OCI-LY3 (cell line): ENCODE results near the gene CD3E.

Experiments
- H2AFZ ChIP-seq: fragments of 200-600, 300-600 bp; shearing (Covaris generic); 2 replicates; pipeline ENCODE4 v1.6.0; 2014; ENCODE audit warnings: antibody characterized with exemption, low read depth, low read length
- H3K27ac ChIP-seq: fragments of 200-600, 300-600 bp; sonication (generic); 2 replicates; pipeline ENCODE4 v1.5.1; 2014; ENCODE audit warnings: mild to moderate bottlenecking, low read length, moderate library complexity, mixed read lengths
- H3K27me3 ChIP-seq: fragments of 200-600, 300-600 bp; sonication (generic); 2 replicates; pipeline ENCODE4 v1.6.1; 2014; ENCODE audit warnings: low read depth, low read length, mixed read lengths
- H3K36me3 ChIP-seq: fragments of 200-600, 300-600 bp; sonication (generic); replicated peaks from 2 replicates; pipeline ENCODE3; 2014; ENCODE audit warnings: low read depth, low read length, mixed read lengths
- H3K4me1 ChIP-seq: fragments of 300-600, 200-600 bp; sonication (generic); 2 replicates; pipeline ENCODE4 v1.6.1; 2014; ENCODE audit warnings: low read length, mixed read lengths
- H3K4me2 ChIP-seq: fragments of 200-600, 300-600 bp; sonication (generic); 2 replicates; pipeline ENCODE4 v1.6.1; 2014; ENCODE audit warnings: low read length, mixed read lengths
- H3K4me3 ChIP-seq: fragments of 300-600, 200-600 bp; sonication (generic); 2 replicates; pipeline ENCODE4 v1.5.1; 2014; ENCODE audit warnings: antibody characterized with exemption, mild to moderate bottlenecking, low read length, moderate library complexity
- H3K79me2 ChIP-seq: fragments of 300-600, 200-600 bp; shearing (Covaris generic); 2 replicates; pipeline ENCODE4 v1.6.1; 2014; ENCODE audit warnings: mild to moderate bottlenecking, low read length, mixed read lengths
- H3K9ac ChIP-seq: fragments of 300-600, 200-600 bp; shearing (Covaris generic); 2 replicates; pipeline ENCODE4 v1.6.0; 2014; ENCODE audit warnings: mild to moderate bottlenecking, low read length, moderate library complexity
- H3K9me3 ChIP-seq: fragments of 200-600, 300-600 bp; shearing (Covaris generic); 2 replicates; pipeline ENCODE4 v1.6.1; 2014; ENCODE audit warnings: low read length, mixed read lengths; ENCODE audit not compliant: insufficient read depth
- H4K20me1 ChIP-seq: fragments of 200-600, 300-600 bp; sonication (generic); 2 replicates; pipeline ENCODE4 v1.6.1; 2016; ENCODE audit warnings: low read length, mixed read lengths; ENCODE audit not compliant: insufficient read depth
- CTCF ChIP-seq: fragments of 200-600, 300-600 bp; sonication (generic); IDR thresholded peaks from 2 replicates; pipeline ENCODE4 v1.5.1; 2014; ENCODE audit warnings: antibody characterized with exemption, low read length, low read depth
- EZH2phosphoT487 ChIP-seq: fragments of 200-600 bp; shearing (Covaris generic); IDR thresholded peaks from 2 replicates; pipeline ENCODE4 v1.6.1; 2018; ENCODE audit warnings: antibody characterized with exemption, mixed run types, low read depth

CD3E gene

GRCh38 chr11:118283037-118283636 lies 21.4 kb upstream of the CD3E start:
- Histone ChIP-seq H2AFZ (no peak overlapping the region), H3K27me3 (0 out of 2 replicates have a peak, but pooled peaks cover 4% of the 10 kb centered on the region), H3K27ac (no peak overlapping the region), H3K9me3 (no peaks in the 10 kb centered on the region), H3K4me2 (no peak overlapping the region), H4K20me1 (no peaks in the 10 kb centered on the region), H3K9ac (no peak overlapping the region), H3K4me3 (no peak overlapping the region), H3K36me3 (no peaks in the 10 kb centered on the region), H3K79me2 (no peaks in the 10 kb centered on the region), H3K4me1 (peaks cover 11% of the 10 kb centered on the region)
- TF ChIP-seq CTCF (no peak), EZH2phosphoT487 (no peak)

- Histone ChIP-seq H3K4me2 (no peak overlapping the region), H3K27me3 (0 out of 2 replicates have a peak, but pooled peaks cover 4% of the 10 kb centered on the region), H3K9me3 (no peaks in the 10 kb centered on the region), H3K79me2 (no peaks in the 10 kb centered on the region), H2AFZ (no peak overlapping the region), H3K36me3 (no peaks in the 10 kb centered on the region), H4K20me1 (no peaks in the 10 kb centered on the region), H3K4me1 (peaks cover 11% of the 10 kb centered on the region), H3K4me3 (no peak overlapping the region), H3K9ac (no peak overlapping the region), H3K27ac (no peak overlapping the region)
- TF ChIP-seq EZH2phosphoT487, result no peak
- no peak for TF ChIP-seq CTCF
Observed at GRCh38 chr11:118283756-118284350, 20.7 kb upstream of the CD3E start.

DNA sequence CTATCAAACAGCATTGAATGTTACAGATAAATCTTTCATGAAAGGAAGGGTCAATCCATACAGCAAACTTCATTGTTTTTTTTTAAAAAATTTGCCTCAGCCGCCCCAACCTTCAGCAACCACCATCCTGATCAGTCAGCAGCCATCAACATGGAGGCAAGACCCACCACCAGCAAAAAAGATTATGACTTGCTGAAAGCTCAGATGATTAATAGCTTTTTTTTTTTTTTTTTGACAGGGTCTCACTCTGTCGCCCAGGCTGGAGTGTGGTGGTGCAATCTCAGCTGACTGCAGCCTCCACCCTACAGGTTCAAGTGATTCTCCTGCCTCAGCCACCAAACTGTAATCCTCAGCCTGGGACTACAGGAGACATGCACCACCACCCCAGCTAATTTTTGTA lies 18.0 kb upstream of the CD3E start:
- no peak for TF ChIP-seq CTCF
- TF ChIP-seq EZH2phosphoT487, result no peak
- H2AFZ ChIP-seq, result no peak overlapping the region
- no peak overlapping the region for H3K4me2 ChIP-seq
- H3K9ac ChIP-seq, result no peak overlapping the region
- H3K9me3 ChIP-seq, result no peaks in the 10 kb centered on the region
- H3K27ac ChIP-seq, result no peak overlapping the region
- H3K79me2 ChIP-seq, result no peaks in the 10 kb centered on the region
- H4K20me1 ChIP-seq, result no peaks in the 10 kb centered on the region
- no peak overlapping the region for H3K4me3 ChIP-seq
- peaks cover 8% of the 10 kb centered on the region; the same call in 1 of the 2 replicates for H3K27me3 ChIP-seq
- no peaks in the 10 kb centered on the region for H3K36me3 ChIP-seq
- peaks cover 8% of the 10 kb centered on the region; the same call in 1 of the 2 replicates for H3K4me1 ChIP-seq

DNA sequence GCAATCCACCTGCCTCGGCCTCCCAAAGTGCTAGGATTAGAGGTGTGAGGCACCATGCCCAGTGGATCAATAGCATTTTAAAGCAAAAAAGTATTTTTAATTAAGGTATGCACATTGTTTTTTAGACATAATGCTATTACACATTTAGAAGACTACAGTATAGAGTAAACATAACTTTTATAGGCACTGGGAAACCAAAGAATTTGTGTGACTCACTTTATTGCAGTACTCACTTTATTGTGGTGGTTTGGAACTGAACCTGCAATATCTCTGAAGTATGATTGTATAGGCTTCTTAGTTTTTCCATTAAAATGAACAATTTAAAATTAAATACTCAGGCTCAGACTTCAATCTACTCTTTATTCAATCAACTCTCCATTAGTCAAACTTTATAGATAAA lies 17.5 kb upstream of the CD3E start:
- H4K20me1 ChIP-seq, result no peaks in the 10 kb centered on the region
- no peaks in the 10 kb centered on the region for H3K36me3 ChIP-seq
- peaks cover 8% of the 10 kb centered on the region; the same call in 1 of the 2 replicates for H3K4me1 ChIP-seq
- H3K79me2 ChIP-seq, result no peaks in the 10 kb centered on the region
- no peak overlapping the region for H2AFZ ChIP-seq
- H3K4me2 ChIP-seq, result no peak overlapping the region
- no peak for TF ChIP-seq EZH2phosphoT487
- TF ChIP-seq CTCF, result no peak
- peaks cover 13% of the 10 kb centered on the region; the same call in 1 of the 2 replicates for H3K27me3 ChIP-seq
- no peak overlapping the region for H3K9ac ChIP-seq
- no peaks in the 10 kb centered on the region for H3K9me3 ChIP-seq
- no peak overlapping the region for H3K27ac ChIP-seq
- no peak overlapping the region for H3K4me3 ChIP-seq
